ENCODE data around the gene BCL7A.
"Not testable (repeated sequence)": the region's sequence is repeated elsewhere in the genome, so short reads cannot be mapped to it uniquely, and the experiment has no call there.

The BCL7A gene

DNA sequence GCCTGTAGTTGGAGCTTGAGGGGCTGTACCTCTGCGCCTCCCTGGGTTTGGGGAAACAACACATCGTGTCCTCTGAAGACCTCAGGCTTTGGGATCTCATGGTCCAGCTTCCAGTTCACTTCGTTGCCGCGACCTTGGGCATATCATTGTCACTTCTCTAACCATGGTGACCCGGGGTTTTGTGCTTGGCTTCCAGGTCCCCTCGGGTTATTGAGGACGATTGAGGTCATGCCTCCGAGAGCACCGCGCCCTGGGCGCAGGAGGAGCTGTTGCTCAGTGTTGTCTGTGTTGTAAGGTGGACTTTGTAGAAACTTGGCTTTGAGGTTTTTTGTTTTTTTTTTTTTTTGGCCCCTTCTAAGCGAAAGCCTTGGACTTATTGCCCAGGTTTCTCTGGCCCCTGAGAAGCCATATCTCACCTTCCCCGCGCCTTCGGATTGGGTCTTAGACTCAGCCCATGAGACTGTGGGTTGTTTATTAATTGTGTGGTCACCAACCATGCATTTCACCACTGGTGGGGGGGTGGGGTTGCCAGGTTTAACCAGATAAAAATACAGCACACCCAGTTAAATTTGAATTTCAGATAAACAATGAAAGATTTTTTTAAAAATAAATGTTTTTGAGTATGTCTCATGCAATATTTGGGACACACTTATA lies 2.6 kb downstream of the BCL7A start:
- H3K27ac ChIP-seq, result peak overlapping the region; percentile 67
- no peak for DNase-seq (ENCODE audit: low read depth, low spot score)

DNA sequence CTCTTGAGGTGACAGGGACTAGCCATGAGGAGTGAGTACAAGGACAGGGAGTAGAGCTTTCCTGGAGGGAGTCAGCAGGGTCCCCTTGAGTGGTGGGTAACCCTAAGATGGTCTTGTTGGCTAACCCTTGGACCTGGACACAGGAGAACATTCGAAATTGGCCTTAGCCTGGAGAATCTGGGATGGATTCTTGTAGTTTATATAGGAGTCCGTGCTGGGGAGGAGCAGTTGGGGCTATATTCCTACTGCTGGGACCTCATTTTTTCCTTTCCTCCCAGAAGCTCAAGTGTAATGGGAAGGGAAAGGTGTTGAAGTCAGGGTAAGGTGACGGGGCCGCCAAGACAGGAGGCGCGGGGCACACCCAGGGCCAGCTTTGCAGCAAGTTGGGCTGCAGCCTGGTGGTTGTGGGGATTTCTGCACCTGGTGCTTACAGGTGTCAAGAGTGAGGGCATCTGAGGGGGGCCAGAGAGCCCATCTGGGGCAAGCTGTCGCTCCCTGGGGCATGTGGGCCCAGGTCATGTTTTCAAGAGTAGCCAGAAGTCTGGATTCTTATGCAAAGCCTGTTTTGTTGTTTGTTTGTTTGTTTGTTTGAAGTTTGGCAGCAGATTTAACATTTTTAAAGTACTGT lies 5.1 kb downstream of the BCL7A start:
- peak overlapping the region; percentile 34 for H3K27ac ChIP-seq
- DNase-seq (ENCODE audit: low read depth, low spot score), result no peak

DNA sequence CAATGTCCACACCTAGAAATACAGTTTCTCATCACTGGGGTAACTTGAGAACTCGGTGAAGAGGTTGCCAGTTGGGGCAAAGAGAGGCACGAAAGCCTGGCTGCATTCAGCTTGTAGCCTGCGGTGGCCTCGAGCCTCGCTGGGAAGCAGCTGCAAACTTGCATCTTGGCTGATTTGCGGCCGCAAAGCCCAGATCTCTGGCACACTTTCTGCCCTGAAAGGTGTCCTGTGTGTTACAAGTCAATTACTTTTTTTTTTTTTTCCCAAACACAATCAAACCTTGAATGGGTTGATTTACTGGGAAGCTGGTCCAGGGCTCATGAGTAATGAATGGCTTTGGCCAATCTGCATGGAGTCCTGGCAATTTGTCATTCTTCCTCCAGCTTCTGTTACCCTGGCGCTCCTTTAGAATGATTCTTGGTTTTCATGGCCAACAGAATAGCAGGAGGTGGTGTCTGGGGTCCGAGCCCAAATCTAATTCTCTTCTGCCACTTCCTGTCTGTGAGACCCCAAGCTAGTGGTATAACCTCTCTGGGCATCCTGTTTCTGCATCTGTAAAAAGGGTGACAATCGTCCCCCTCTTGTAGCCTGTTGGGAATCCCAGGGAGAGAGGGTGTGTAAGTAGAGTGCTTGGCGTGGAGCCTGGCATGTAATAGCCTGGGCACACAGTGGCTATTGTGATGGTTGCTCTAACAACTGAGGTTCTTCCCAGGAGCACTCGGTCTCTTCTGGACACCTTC lies 6.7 kb downstream of the BCL7A start:
- peak; percentile 10 for DNase-seq (ENCODE audit: low read depth, low spot score)
- peak overlapping the region; percentile 48 for H3K27ac ChIP-seq

DNA sequence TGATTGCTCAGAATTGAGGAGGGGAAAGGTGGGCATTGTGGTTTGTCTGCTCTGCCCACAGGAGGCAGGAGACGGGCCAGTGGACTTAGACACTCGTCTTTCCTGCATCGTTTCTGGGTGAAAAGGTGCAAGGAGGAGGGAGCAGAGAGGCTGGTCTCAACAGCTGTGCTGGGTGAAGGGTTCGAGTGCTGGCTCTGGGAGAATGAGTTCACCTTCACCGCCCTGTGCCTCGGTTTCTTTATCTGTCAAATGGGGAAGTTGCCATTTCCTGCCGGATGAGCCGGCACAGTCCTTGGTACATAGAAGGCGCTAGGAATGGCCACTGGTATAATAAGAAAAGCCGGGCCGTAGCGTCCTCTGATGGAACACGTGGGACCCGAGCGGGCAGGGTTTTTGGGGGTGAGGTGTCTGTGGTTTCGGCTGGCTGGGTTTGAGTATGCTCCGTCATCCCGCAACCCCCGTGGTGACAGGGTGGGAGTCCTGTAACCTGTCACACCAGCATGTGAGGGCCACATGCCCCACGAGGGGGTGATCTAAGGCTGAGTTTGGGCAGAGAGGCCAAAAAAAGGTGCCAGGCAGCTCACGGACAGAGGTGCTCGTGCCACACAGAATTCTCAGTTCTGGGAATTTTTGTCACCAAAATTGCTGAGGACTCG lies 7.3 kb downstream of the BCL7A start:
- no peak for DNase-seq (ENCODE audit: low read depth, low spot score)
- H3K27ac ChIP-seq, result peak overlapping the region; percentile 48

DNA sequence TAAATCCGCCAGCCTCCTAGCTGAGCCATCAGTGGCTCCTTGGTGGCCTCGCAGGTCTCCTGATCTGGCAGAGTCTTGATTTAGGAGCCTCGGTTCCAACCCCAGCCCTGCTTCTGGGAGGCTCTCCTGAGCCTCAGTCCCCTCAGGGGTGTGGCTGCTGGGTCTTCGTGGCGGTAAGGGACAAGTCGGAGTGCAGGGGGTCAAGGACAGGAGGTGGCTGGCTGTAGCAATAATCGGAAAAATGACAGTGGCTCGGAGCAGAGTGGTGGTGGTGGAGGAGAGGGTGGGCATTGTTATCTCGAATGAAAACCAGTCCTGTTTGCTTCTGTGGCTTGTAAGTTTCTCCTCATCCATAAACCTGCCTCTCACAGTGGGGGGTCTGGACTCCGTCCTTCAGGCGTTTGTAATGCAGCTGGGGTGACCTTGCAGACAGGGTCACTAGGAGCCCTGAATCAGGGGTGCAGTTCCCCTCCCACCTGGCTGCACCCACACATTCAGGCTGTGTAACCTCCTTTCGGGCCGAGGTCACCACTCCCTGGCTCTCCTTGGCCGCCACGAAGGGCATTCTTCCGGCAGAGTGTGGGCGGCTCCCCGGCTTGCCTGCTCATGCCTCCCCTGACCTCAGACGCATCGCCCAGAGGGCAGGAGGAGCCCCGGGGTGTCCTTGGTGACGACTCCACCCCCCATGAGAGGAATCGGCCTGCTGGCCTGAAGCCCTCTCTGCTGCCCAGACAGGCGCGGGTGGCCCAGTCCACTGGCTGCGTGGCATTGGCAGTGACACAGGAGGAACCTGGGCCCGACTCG lies 8.1 kb downstream of the BCL7A start:
- H3K27ac ChIP-seq, result peak overlapping the region; percentile 38
- DNase-seq (ENCODE audit: low read depth, low spot score), result peak; percentile 14

DNA sequence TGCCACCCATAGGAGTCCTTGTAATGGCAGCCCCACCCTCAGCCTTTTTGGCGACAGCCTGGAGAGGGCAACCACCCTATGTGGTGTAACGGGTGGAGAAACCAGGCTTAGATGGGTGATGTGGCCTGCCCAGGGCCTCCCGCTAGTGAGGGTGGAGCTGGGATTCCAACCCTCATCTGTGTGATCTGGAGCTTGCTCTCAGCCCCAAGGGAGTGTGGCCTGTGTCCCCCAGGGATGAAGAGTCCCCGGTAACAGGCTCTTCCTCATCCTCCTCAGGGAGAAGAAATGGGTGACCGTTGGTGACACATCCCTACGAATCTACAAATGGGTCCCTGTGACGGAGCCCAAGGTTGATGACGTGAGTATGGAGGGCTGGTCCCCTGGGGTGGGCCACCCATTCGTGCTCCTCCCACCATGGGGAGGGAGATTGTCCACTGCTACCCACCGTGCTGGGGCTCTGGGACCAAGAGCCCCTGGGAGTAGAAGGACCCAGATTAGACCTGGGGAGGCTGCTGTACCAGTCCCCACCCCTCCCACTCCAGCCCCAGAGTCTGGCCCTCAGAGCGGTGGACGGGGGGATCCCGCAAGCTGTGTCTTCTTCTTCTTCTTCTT lies 8.8 kb downstream of the BCL7A start:
- peak overlapping the region; percentile 38 for H3K27ac ChIP-seq
- DNase-seq (ENCODE audit: low read depth, low spot score), result no peak

DNA sequence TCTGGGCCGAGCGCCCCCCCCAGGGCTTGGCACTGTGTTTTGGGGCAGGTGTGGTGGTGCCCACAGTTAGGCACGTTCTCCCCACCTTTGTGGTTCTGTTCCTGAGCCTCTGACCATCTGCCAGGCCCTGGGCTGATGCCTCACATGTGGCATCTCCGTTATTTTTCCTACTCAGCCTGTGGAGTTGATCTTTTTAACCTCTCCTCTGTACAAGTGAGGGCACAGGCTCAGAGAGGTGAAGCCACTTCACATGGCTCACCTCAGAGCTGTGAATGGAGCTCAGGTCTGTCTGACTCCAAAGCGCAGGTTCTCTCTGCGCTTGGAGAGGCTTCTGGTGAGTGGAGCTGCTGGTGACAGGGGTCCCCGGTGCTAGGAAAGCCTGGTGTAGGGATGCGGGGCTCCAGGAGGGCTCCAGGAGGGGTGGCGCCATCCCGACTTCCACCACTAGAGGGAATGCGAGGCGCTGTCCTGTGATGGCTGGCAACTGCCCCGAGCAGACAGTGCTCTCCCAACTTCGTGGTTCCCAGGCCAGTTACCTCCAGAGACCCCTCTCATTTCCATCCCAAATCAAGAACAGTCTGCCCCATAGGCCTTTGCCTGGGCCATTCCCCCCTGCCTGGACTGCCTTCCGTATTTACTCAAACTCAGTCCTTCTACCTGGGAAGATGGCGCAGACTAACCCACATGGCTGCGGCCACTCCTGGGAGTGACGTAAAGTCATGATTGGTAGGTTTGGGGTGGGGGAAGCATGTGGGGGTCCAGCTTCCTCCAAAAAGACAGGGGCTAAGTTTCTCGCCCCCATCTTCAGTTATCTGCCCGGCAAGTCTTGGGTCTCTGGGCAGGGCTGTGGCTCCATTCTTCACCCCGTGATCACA lies 9.9 kb downstream of the BCL7A start:
- DNase-seq (ENCODE audit: low read depth, low spot score), result no peak
- H3K27ac ChIP-seq, result no peak overlapping the region

DNA sequence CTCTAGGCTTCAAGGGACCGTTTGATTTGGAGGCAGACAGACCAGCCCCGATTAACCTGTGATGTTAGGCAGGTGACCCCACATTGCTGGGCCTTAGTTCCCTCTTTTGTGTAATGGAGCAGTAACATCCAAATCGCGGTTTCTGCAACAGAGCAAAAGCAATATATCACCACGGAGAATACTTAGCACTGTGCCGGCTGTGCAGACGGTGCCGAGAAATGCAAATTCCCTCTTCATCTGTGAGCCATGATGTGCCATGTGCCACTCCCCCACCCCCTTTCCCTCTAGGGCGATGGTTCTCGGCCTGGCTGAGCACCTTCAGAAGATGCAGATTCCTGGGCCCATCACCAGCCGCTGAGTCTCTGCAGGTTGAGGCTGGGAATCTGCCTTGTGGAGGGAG lies 10.9 kb downstream of the BCL7A start:
- no peak overlapping the region for H3K27ac ChIP-seq
- no peak for DNase-seq (ENCODE audit: low read depth, low spot score)

DNA sequence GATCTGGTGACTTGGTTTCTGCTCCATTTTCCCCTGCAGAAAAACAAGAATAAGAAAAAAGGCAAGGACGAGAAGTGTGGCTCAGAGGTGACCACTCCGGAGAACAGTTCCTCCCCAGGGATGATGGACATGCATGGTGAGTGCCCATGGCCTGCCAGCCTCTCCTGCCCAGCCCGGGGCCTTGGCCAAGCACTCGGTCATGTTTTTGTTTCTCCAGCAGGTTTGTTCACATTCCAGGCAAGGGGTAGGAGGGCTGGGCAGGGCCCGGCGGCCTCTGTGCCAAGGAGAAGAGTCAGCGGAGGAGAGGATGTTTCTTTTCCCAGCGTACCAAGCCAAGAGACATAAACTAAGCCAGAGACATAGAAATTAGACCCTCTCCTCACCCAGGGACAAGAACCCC lies 13.6 kb downstream of the BCL7A start:
- H3K27ac ChIP-seq, result peak overlapping the region; percentile 54
- DNase-seq (ENCODE audit: low read depth, low spot score), result peak; percentile 51

DNA sequence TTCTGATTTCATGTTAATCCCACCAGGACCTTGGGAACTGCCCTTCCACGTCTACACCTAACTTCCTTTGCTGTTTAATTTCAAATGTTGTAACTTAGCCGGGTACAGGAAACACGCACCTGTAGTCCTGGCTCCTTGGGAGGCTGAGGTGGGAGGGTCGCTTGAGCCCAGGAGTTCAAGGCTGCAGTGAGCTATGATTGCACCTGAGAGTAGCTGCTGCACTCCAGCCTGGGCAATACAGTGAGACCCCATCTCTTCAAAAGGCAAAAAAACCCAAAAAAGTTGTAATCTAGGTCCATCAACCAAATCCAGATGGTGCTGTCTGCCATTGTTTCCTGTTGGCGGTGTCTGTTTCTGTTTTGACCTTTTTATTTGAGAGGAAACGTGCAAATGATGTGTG lies 14.5 kb downstream of the BCL7A start:
- peak overlapping the region; percentile 54 for H3K27ac ChIP-seq
- no peak for DNase-seq (ENCODE audit: low read depth, low spot score)

DNA sequence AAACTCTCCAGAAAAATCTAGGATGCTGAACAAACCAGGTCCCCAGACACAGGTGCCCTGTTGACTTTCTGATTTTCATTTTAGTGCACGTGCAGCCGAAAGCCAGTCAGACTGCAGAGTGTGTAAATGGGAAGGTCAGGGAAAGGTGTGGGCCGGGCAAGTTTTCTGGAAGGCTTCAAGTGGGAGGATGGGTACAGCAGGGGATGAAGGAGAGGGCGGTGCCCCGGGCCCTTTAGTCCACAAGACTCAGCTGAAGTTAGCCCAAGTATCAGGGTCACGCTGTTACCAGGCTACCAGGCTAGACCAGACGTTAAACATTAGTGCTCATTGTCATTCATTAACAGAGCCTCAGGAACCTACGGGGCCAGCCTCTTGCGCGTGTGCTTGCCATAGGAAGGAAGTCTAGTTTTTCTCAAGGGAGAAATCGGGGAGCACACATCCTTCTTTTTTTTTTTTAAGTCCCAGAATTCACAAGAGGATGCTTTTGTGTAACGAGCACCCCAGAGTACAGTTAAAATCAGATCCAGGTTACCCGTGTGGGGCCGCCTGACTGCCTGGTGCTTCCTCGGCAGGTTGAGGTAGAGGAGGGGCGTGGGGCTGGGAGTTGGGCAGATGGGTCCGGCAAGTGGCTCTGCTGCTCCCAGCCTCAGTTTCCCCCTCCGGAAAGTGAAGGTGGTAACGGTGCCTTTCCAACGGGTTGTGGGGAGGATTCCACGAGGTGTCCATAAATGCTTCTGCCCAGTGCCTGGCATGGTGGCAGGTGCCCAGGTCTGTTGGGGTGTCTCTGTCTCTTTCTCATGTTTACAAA lies 19.1 kb downstream of the BCL7A start:
- H3K27ac ChIP-seq, result no peak overlapping the region
- no peak for DNase-seq (ENCODE audit: low read depth, low spot score)

DNA sequence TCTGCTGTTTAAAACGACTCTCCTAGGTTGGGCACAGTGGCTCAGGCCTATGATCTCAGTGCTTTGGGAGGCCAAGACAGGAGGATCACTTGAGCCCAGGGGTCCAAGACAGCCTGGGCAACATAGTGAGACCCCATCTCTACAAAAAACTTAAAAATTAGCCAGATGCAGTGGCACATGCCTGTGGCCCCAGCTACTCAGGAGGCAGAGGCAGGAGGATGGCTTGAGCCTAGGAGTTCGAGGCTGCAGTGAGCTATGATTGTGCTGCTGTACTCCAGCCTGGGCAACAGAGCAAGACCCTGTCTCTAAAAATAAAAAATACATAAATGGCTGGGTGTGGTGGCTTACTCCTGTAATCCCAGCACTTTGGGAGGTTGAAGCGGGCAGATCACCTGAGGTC lies 19.8 kb downstream of the BCL7A start:
- not testable (repeated sequence) for DNase-seq (ENCODE audit: low read depth, low spot score); H3K27ac ChIP-seq

DNA sequence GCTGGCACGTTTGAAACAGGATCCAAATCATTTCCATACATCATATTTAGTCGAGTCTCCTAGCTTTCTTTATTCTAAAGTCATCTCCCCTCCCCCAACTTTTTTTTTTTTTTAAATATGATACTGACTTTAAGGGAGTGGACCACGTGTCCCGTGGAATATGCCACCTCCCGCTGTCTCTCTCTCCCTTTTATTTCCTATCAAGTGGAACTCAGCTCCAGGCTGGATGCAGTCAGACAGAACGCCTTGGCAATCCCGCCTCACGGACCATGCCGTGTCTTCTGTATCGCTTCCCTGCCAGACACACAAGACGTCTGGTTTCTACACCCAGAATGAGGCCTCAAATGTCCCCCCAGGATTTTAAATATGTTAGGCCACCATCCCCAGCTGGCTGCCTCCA lies 21.2 kb downstream of the BCL7A start:
- no peak for DNase-seq (ENCODE audit: low read depth, low spot score)
- H3K27ac ChIP-seq, result no peak overlapping the region

DNA sequence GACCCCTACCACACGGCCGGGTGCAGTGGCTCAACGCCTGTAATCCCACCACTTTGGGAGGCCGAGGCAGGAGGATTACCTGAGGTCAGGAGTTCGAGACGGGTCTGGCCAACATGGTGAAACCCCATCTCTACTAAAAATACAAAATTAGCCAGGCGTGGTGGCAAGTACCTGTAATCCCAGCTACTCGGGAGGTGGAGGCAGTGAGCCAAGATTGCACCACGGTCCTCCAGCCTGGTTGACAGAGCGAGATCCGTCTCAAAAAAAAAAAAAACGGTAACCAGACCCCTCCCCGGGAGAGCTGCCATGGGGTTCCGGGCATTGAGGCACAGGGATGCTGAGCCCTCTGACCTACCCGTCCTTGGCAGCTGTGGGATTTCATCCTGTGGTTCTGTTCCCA lies 21.8 kb downstream of the BCL7A start:
- no peak overlapping the region for H3K27ac ChIP-seq
- no peak for DNase-seq (ENCODE audit: low read depth, low spot score)

DNA sequence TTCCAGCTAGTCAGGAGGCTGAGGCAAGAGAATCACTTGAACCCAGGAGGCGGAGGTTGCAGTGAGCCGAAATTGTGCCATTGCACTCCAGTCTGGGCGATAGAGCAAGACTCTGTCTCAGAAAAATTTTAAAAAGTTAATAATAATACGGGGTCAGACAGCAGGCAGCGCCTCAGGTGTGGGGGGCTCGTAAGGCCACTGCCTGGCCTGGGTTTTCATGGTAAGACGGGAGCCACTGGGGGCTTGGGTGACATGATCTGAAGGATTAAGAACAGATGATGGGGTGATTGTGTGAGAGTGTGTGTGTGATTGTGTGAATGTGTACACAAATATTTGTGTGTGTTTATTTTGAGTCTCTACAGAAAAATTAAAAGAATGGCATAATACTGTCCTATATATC lies 23.6 kb downstream of the BCL7A start:
- no peak for DNase-seq (ENCODE audit: low read depth, low spot score)
- no peak overlapping the region for H3K27ac ChIP-seq

DNA sequence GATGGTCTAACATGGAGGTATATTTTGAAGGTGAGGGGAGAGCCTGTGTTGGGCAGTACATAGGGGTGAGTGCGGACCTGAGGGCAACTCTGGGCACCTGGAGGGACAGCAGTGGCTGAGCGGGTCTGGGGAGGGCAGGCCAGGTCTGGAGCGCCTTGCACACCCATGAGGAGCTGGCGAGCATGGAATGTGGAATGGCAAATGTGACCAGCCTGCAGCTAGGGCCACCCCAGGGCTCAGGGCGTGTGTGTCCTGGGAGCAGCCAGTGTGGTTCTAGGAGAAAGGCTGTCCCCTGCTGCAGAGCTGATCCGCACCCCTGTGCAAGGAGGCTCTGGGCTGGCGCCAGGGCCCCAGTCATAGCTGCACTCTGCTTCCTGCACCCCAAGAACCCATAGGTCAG lies 24.5 kb downstream of the BCL7A start:
- DNase-seq (ENCODE audit: low read depth, low spot score), result no peak
- no peak overlapping the region for H3K27ac ChIP-seq

DNA sequence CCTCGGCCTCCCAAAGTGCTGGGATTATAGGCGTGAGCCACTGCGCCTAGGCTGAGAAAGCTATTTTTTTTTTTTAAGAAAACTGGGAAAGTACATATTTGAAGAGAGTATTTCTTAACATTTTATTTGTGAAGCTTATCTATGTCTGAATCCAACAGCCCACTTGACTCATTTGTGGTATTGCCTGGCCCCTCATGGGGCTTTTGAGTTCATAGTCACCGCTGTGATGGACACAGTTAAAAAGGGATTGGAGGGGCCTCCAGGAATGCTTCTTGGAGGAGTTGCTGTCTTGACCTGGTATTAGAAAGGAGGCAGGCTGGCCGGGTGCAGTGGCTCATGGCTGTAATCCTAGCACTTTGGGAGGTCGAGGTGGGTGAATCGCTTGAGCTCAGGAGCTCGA lies 26.5 kb downstream of the BCL7A start:
- no peak overlapping the region for H3K27ac ChIP-seq
- no peak for DNase-seq (ENCODE audit: low read depth, low spot score)

DNA sequence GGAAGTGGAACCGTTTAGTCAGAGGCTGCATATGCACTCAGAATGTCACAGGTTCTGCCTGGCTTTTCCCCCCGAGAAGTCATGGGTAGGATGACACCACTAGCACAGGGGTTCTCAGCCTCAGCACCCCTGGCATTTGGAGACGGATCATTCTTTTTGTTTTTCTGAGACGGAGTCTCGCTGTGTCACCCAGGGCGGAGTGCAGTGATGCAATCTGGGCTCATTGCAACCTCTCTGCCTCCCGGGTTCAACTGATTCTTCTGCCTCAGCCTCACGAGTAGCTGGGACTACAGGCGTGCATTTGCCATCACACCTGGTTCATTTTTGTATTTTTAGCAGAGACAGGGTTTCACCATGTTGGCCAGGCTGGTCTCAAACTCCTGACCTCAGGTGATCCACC lies 28.1 kb downstream of the BCL7A start:
- DNase-seq (ENCODE audit: low read depth, low spot score), result no peak
- no peak overlapping the region for H3K27ac ChIP-seq
